ENCODE results near the gene PARVB.

PARVB gene

DNA sequence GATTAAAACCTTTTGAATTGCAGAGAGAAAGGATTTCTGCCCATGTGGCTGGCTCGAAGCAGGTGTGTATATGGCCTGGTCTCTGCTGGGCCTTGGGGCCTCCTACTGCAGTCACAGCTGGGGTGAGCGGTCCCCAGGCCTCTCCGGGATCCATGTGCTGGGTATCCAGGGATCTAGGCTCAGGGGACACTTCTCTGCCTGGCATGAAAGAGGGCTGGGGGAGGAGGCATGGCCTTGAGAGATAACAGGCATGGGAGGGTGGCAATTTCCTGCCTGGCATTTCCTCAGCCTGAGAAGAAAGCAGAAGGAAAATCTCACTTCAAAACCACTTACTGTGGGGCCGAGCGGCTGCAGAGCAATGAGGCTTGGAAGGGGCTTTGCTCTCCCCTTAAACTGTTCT, 136.3 kb downstream of the PARVB start:
- no peak for DNase-seq (ENCODE audit: extremely low read depth, low read depth)
- TF ChIP-seq, protein P1, sequence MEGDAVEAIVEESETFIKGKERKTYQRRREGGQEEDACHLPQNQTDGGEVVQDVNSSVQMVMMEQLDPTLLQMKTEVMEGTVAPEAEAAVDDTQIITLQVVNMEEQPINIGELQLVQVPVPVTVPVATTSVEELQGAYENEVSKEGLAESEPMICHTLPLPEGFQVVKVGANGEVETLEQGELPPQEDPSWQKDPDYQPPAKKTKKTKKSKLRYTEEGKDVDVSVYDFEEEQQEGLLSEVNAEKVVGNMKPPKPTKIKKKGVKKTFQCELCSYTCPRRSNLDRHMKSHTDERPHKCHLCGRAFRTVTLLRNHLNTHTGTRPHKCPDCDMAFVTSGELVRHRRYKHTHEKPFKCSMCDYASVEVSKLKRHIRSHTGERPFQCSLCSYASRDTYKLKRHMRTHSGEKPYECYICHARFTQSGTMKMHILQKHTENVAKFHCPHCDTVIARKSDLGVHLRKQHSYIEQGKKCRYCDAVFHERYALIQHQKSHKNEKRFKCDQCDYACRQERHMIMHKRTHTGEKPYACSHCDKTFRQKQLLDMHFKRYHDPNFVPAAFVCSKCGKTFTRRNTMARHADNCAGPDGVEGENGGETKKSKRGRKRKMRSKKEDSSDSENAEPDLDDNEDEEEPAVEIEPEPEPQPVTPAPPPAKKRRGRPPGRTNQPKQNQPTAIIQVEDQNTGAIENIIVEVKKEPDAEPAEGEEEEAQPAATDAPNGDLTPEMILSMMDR (IDR thresholded peaks at IDR 0.05; ENCODE audit: low read depth, low read length), result no peak

DNA sequence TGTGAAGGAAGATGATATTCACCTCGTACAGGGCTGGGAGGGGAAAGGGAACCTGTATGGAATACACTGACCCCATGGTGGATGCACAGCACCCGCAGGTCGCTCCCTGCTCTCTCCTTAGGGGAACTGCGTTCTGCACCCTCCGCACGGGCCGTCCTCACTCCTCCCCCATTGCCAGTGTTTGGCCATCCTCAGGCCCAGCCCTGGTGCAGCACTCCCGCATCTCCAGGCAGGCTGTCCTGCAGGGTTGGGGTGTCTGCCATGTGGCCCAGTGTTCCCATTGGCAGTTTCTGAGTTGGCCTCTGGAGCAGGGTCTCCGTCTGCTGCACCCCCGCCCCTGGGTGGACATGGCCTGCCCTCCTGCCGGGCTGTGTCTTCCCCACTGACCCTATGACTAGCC, 137.6 kb downstream of the PARVB start:
- DNase-seq (ENCODE audit: extremely low read depth, low read depth), result no peak
- TF ChIP-seq, protein P1 (IDR thresholded peaks at IDR 0.05; ENCODE audit: low read depth, low read length), result no peak

GRCh38 chr22:44162960-44163359, 138.9 kb downstream of the PARVB start:
- TF ChIP-seq, protein P1 (IDR thresholded peaks at IDR 0.05; ENCODE audit: low read depth, low read length), result no peak
- no peak for DNase-seq (ENCODE audit: extremely low read depth, low read depth)

DNA sequence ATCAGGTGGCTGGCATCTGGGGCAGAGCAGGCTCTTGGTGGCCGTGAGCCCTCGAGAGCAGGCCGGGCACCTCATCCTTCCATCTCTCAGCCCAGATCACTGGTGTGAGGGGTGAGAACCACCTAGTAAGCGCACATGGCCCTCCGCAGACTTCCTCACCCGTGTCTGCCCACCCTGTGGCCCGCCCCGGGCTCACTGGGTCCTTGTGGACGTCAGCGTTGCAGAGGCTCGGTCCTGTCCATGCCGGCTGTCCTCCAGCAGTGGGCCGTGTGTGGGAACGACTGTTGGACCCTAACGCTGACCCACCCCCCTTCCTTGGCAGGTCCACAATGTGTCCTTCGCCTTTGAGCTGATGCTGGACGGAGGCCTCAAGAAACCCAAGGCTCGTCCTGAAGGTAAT, 139.4 kb downstream of the PARVB start:
- TF ChIP-seq, protein P1 (IDR thresholded peaks at IDR 0.05; ENCODE audit: low read depth, low read length), result no peak
- no peak for DNase-seq (ENCODE audit: extremely low read depth, low read depth)

GRCh38 chr22:44164031-44164430, 139.9 kb downstream of the PARVB start:
- no peak for DNase-seq (ENCODE audit: extremely low read depth, low read depth)
- TF ChIP-seq, protein P1 (IDR thresholded peaks at IDR 0.05; ENCODE audit: low read depth, low read length), result no peak

- no peak for DNase-seq (ENCODE audit: extremely low read depth, low read depth)
- TF ChIP-seq, protein P1 (IDR thresholded peaks at IDR 0.05; ENCODE audit: low read depth, low read length), result no peak
Measured at GRCh38 chr22:44165286-44165874, 141.3 kb downstream of the PARVB start.

DNA sequence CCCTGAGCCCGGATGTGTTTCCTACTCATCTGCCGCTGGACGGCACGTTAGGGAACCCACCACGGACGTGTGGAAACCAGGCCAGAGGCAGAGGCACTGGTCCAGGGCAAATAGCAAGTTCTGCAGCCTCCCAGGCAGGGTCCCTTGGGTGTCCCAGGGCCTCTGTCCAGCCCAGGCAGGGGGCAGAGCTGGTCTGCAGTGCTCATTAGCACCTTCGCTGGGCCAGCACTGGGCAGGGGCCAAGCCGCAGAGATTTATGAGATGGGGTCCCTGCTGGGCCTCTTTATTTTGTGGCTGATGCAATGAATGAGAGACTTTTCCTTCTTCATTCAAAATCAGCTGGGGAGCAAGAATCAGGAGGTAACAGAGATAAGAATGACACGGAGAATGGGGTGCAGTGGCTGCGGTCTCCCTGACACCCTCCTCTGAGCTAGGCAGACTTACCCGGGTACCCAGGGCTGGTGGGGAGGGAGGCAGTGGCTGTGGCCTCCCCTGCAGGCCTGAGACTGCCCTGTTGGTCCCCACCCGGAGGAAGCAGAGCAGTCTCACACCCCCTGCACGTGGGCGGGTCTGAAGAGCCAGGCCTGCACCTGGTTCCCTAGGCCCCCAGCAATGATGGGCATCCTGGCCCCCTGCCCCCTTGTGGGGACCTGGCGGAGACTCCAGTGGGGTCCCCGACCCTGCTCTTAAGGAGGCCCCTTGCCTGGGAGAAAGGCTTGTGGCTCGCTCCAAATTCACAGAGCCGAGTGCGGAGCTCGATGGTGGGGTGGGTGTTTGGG, 142.6 kb downstream of the PARVB start:
- no peak for DNase-seq (ENCODE audit: extremely low read depth, low read depth)
- TF ChIP-seq, protein P1 (IDR thresholded peaks at IDR 0.05; ENCODE audit: low read depth, low read length), result no peak
